HCT116 (cell line): ENCODE results near the gene RAPGEF1.

Source experiments
- CEBPB ChIP-seq: IDR thresholded peaks from 2 replicates; pipeline ENCODE4 v1.6.1; 2012; ENCODE audit warnings: low read depth
- EZH2 ChIP-seq: fragments of 200-600 bp; sonication (generic); IDR thresholded peaks from 2 replicates; pipeline ENCODE4 v1.6.1; 2017; ENCODE audit warnings: antibody characterized with exemption, mixed run types
- JUND ChIP-seq: IDR thresholded peaks from 2 replicates; pipeline ENCODE4 v1.6.1; 2012
- POLR2A ChIP-seq: IDR thresholded peaks from 2 replicates; pipeline ENCODE4 v1.7.0; 2011; ENCODE audit warnings: borderline replicate concordance; ENCODE audit not compliant: insufficient read depth, insufficient read length; ENCODE audit errors: extremely low read depth
- POLR2AphosphoS5 ChIP-seq: IDR thresholded peaks from 2 replicates; pipeline ENCODE4 v1.6.1; 2011; ENCODE audit warnings: mild to moderate bottlenecking, low read depth, low read length, moderate library complexity
- SP1 ChIP-seq: IDR thresholded peaks from 2 replicates; pipeline ENCODE4 v1.6.1; 2012; ENCODE audit warnings: low read depth
- TF ChIP-seq, protein P1 (sequence below), 3 experiments: fragments of 200-600 bp in 1 of 3; sonication (generic) in 1 of 3; IDR thresholded peaks in 2 of 3; conservative IDR thresholded peaks in 1 of 3; 2 replicates each; pipeline ENCODE4 v1.5.1; 2012 to 2017; ENCODE audit warnings: low read depth in 2 of 3, low read length in 2 of 3, antibody characterized with exemption in 1 of 3, borderline replicate concordance in 1 of 3, control low read depth in 1 of 3, mild to moderate bottlenecking in 1 of 3, mixed read lengths in 1 of 3, mixed run types in 1 of 3, moderate library complexity in 1 of 3; ENCODE audit not compliant: insufficient read depth in 1 of 3

GRCh38 chr9:131744171-131744719, 4.4 kb upstream of the RAPGEF1 start:
- TF ChIP-seq EZH2 (no peak), POLR2AphosphoS5 (no peak), CEBPB (no peak), SP1 (no peak), JUND (no peak), POLR2A (no peak)
- TF ChIP-seq, protein P1, sequence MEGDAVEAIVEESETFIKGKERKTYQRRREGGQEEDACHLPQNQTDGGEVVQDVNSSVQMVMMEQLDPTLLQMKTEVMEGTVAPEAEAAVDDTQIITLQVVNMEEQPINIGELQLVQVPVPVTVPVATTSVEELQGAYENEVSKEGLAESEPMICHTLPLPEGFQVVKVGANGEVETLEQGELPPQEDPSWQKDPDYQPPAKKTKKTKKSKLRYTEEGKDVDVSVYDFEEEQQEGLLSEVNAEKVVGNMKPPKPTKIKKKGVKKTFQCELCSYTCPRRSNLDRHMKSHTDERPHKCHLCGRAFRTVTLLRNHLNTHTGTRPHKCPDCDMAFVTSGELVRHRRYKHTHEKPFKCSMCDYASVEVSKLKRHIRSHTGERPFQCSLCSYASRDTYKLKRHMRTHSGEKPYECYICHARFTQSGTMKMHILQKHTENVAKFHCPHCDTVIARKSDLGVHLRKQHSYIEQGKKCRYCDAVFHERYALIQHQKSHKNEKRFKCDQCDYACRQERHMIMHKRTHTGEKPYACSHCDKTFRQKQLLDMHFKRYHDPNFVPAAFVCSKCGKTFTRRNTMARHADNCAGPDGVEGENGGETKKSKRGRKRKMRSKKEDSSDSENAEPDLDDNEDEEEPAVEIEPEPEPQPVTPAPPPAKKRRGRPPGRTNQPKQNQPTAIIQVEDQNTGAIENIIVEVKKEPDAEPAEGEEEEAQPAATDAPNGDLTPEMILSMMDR (IDR thresholded peaks at IDR 0.05 in 2 of 3, conservative IDR thresholded peaks at IDR 0.05 in 1 of 3; ENCODE audit: borderline replicate concordance in 1 of 3, insufficient read depth in 1 of 3, low read depth in 2 of 3, low read length in 2 of 3): no peak
